Measurements from ENCODE around the gene EXOC2.

- TF ChIP-seq POLR2A (IDR thresholded peaks at IDR 0.05): no peak
- no peak for TF ChIP-seq CTCF (IDR thresholded peaks at IDR 0.05)
Observed at GRCh38 chr6:496649-497048, 196.3 kb downstream of the EXOC2 start.

All from thyroid gland (tissue), 4 donors.